ENCODE results near the gene SPIN2A. TPM values are rescaled to one million over a fixed set of nuclear protein-coding genes. Genes with fewer than 3 reads are reported as not detected.

The SPIN2A gene
- total RNA-seq (2022; extraction: Qiagen RNA extraction; ENCODE audit: low read depth), result 0.12 to 0.32 TPM (median 0.14 TPM) in 4 of 5 replicates, not detected in the other

GRCh38 chrX:57137073-57137472 is at the start of gene SPIN2A:
Gene SPIN2A (minus strand): TSS chrX:57137397. CDS start chrX:57136597, 800 bp downstream.

GRCh38 chrX:57121162-57121755 is 15.9 kb downstream of the SPIN2A start, which contains the start of gene SPIN2B:
Gene SPIN2B (minus strand): TSS chrX:57121548.

Other genes with a start within 250 kb of the SPIN2A start
- gene SPIN3, start 141.9 kb downstream of the SPIN2A start, total RNA-seq (2022; extraction: Qiagen RNA extraction; ENCODE audit: low read depth), result 5.7 to 7.9 TPM (median 7.1 TPM) in 5 replicates
- 9.1 to 10.9 TPM (median 9.7 TPM) in 5 replicates for gene SPIN2B, start 15.8 kb downstream of the SPIN2A start, total RNA-seq (2022; extraction: Qiagen RNA extraction; ENCODE audit: low read depth)
- gene FAAH2, start 149.3 kb upstream of the SPIN2A start, total RNA-seq (2022; extraction: Qiagen RNA extraction; ENCODE audit: low read depth), result 0.07 to 0.23 TPM (median 0.12 TPM) in 3 of 5 replicates, not detected in the others